SK-N-SH (cell line): ENCODE data around the gene CPT1B.
"Not testable (repeated sequence)": the region's sequence is repeated elsewhere in the genome, so short reads cannot be mapped to it uniquely, and the experiment has no call there.

ENCODE experiments used
- EP300 ChIP-seq, 2 experiments: IDR thresholded peaks; 2 replicates each; pipeline versions ENCODE4 v1.4.0 to v1.6.1; 2012; ENCODE audit warnings: borderline replicate concordance in 1 of 2, low read depth in 1 of 2, low read length in 1 of 2
- EZH2phosphoT487 ChIP-seq: fragments of 200-600 bp; sonication (generic); IDR thresholded peaks from 2 replicates; pipeline ENCODE4 v1.6.1; 2017; ENCODE audit warnings: low read depth, mixed run types, mild to moderate bottlenecking, antibody characterized with exemption, moderate library complexity, borderline replicate concordance
- JUND ChIP-seq: IDR thresholded peaks from 2 replicates; pipeline ENCODE4 v1.4.0; 2012
- MXI1 ChIP-seq: IDR thresholded peaks from 2 replicates; pipeline ENCODE4 v1.6.1; 2012; ENCODE audit warnings: mild to moderate bottlenecking, low read depth, low read length, improper control_type of control experiment
- NFIC ChIP-seq: IDR thresholded peaks from 2 replicates; pipeline ENCODE4 v1.4.0; 2012; ENCODE audit warnings: borderline replicate concordance
- POLR2AphosphoS5 ChIP-seq: IDR thresholded peaks from 2 replicates; pipeline ENCODE4 v1.6.1; 2012; ENCODE audit warnings: low read depth, low read length
- RCOR1 ChIP-seq: fragments of 150-350 bp; IDR thresholded peaks from 2 replicates; pipeline ENCODE4 v1.6.1; 2017; ENCODE audit warnings: antibody characterized with exemption, low read length
- SIN3A ChIP-seq: IDR thresholded peaks from 2 replicates; pipeline ENCODE4 v1.6.1; 2012; ENCODE audit warnings: low read depth, mild to moderate bottlenecking, low read length, moderate library complexity, borderline replicate concordance
- TAF1 ChIP-seq: IDR thresholded peaks from 2 replicates; pipeline ENCODE4 v1.6.1; 2012; ENCODE audit warnings: low read depth, mild to moderate bottlenecking, low read length, moderate library complexity, borderline replicate concordance
- YY1 ChIP-seq: IDR thresholded peaks from 2 replicates; pipeline ENCODE4 v1.4.0; 2012; ENCODE audit warnings: low read depth, mild to moderate bottlenecking
- TF ChIP-seq, protein P1 (sequence below): fragments of 200-600 bp; sonication (generic); IDR thresholded peaks from 2 replicates; pipeline ENCODE4 v1.6.1; 2017; ENCODE audit warnings: antibody characterized with exemption, mild to moderate bottlenecking, moderate library complexity
- TF ChIP-seq, protein P2 (sequence below): IDR thresholded peaks from 2 replicates; pipeline ENCODE4; 2012
- TF ChIP-seq, protein P3 (sequence below): fragments of 150-350 bp; IDR thresholded peaks from 2 replicates; pipeline ENCODE4 v1.6.1; 2017; ENCODE audit warnings: antibody characterized with exemption, low read length, low read depth, borderline replicate concordance
- TF ChIP-seq, protein P4 (sequence below): IDR thresholded peaks from 2 replicates; pipeline ENCODE4 v1.4.0; 2012; ENCODE audit warnings: low read depth, borderline replicate concordance

DNA sequence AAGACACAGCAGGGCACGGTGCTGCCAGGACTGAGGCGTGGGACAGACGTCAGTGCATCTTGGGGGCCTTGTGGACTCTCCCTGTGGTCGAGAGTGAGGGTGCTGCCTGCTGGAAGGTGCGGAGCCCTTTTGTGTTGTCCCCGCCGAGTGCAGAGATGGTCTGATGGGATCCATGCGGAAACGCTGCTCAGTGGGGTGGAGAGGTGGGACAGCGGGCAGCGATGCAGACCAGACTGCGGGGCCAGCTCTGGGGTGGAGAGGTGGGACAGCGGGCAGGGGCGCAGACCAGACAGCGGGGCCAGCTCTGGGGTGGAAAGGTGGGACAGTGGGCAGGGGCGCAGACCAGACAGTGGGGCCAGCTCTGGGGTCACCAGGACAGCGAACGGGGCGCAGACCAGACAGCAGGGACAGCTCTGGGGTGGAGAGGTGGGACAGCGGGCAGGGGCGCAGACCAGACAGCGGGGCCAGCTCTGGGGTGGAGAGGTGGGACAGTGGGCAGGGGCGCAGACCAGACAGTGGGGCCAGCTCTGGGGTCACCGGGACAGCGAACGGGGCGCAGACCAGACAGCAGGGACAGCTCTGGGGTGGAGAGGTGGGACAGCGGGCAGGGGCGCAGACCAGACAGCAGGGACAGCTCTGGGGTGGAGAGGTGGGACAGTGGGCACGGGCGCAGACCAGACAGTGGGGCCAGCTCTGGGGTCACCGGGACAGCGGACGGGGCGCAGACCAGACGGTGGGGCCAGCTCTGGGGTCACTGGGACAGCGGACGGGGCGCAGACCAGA, 30.0 kb upstream of the CPT1B start:
- TF ChIP-seq, protein P1, sequence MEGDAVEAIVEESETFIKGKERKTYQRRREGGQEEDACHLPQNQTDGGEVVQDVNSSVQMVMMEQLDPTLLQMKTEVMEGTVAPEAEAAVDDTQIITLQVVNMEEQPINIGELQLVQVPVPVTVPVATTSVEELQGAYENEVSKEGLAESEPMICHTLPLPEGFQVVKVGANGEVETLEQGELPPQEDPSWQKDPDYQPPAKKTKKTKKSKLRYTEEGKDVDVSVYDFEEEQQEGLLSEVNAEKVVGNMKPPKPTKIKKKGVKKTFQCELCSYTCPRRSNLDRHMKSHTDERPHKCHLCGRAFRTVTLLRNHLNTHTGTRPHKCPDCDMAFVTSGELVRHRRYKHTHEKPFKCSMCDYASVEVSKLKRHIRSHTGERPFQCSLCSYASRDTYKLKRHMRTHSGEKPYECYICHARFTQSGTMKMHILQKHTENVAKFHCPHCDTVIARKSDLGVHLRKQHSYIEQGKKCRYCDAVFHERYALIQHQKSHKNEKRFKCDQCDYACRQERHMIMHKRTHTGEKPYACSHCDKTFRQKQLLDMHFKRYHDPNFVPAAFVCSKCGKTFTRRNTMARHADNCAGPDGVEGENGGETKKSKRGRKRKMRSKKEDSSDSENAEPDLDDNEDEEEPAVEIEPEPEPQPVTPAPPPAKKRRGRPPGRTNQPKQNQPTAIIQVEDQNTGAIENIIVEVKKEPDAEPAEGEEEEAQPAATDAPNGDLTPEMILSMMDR = not testable (repeated sequence)
- not testable (repeated sequence) for TF ChIP-seq YY1; POLR2AphosphoS5; TAF1; SIN3A; NFIC; EZH2phosphoT487; JUND; RCOR1; EP300 (IDR thresholded peaks at IDR 0.05; ENCODE audit: borderline replicate concordance in 1 of 2, low read depth in 1 of 2, low read length in 1 of 2); MXI1
- TF ChIP-seq, protein P2, sequence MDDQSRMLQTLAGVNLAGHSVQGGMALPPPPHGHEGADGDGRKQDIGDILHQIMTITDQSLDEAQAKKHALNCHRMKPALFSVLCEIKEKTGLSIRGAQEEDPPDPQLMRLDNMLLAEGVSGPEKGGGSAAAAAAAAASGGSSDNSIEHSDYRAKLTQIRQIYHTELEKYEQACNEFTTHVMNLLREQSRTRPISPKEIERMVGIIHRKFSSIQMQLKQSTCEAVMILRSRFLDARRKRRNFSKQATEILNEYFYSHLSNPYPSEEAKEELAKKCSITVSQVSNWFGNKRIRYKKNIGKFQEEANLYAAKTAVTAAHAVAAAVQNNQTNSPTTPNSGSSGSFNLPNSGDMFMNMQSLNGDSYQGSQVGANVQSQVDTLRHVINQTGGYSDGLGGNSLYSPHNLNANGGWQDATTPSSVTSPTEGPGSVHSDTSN = not testable (repeated sequence)
- TF ChIP-seq, protein P3, sequence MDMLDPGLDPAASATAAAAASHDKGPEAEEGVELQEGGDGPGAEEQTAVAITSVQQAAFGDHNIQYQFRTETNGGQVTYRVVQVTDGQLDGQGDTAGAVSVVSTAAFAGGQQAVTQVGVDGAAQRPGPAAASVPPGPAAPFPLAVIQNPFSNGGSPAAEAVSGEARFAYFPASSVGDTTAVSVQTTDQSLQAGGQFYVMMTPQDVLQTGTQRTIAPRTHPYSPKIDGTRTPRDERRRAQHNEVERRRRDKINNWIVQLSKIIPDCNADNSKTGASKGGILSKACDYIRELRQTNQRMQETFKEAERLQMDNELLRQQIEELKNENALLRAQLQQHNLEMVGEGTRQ = not testable (repeated sequence)
- TF ChIP-seq, protein P4, sequence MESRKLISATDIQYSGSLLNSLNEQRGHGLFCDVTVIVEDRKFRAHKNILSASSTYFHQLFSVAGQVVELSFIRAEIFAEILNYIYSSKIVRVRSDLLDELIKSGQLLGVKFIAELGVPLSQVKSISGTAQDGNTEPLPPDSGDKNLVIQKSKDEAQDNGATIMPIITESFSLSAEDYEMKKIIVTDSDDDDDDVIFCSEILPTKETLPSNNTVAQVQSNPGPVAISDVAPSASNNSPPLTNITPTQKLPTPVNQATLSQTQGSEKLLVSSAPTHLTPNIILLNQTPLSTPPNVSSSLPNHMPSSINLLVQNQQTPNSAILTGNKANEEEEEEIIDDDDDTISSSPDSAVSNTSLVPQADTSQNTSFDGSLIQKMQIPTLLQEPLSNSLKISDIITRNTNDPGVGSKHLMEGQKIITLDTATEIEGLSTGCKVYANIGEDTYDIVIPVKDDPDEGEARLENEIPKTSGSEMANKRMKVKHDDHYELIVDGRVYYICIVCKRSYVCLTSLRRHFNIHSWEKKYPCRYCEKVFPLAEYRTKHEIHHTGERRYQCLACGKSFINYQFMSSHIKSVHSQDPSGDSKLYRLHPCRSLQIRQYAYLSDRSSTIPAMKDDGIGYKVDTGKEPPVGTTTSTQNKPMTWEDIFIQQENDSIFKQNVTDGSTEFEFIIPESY = not testable (repeated sequence)
